NCI-H1930 (cell line): ENCODE results near the gene TCF7L1.
"Not testable (repeated sequence)": the region's sequence is repeated elsewhere in the genome, so short reads cannot be mapped to it uniquely, and the experiment has no call there.

Experiments
- DNase-seq, 2 experiments: peaks; one replicate each; lab custom pipeline; 2025; lab: John Stamatoyannopoulos, UW

TCF7L1 gene

GRCh38 chr2:85282914-85283313, 149.7 kb downstream of the TCF7L1 start:
- DNase-seq: no peak

- no peak for DNase-seq
These were observed 150.4 kb downstream of the TCF7L1 start for GRCh38 chr2:85283641-85284040.

DNA sequence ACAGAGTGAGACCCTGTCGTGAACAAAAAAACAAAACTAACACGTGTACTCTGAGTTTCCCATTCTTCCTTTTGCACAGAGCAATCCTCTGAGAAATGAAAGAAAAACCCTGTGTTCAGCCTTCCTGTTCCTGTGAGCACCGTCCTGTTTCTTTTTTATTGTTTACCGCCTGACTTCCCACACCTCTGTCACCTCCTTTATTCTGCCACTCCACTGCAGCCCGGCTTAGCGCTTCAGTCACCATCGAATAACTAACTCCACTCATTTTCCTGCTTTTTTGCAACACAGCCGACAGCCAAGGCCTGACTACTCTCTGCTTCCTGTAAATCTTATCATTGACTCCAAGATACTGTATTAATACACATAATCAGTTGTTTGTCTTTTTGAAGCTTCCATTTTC, 153.7 kb downstream of the TCF7L1 start:
- DNase-seq: no peak

- DNase-seq: no peak
These were observed 154.5 kb downstream of the TCF7L1 start for GRCh38 chr2:85287721-85288120.

- DNase-seq: no peak
These were observed 155.1 kb downstream of the TCF7L1 start for GRCh38 chr2:85288244-85288725.

DNA sequence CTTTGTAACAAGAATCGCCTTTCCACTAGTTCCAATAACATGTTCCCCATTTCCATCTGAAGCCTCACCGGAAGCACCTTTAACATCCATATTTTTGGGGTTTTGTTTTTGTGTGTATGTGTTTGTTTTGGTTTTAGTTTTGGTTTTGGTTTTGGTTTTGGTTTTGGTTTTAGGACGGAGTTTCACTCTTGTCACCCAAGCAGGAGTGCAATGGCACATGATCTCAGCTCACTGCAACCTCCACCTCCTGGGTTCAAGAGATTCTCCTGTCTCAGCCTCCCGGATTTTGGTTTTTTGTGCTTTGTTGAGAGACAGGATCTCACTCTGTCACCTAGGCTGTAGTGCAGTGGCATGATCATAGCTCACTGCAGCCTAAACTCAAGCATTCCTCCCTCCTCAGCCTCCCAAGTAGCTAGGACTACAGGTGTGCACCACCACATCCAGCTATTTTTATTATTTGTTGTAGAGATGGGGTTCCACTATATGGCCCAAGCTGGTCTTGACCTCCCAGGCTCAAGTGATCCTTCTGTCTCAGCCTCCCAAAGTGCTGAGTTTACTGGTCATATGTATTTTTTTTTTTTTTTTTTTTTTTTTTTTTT, 158.3 kb downstream of the TCF7L1 start:
- DNase-seq: no peak

GRCh38 chr2:85302121-85302520, 168.9 kb downstream of the TCF7L1 start:
- DNase-seq: no peak

DNA sequence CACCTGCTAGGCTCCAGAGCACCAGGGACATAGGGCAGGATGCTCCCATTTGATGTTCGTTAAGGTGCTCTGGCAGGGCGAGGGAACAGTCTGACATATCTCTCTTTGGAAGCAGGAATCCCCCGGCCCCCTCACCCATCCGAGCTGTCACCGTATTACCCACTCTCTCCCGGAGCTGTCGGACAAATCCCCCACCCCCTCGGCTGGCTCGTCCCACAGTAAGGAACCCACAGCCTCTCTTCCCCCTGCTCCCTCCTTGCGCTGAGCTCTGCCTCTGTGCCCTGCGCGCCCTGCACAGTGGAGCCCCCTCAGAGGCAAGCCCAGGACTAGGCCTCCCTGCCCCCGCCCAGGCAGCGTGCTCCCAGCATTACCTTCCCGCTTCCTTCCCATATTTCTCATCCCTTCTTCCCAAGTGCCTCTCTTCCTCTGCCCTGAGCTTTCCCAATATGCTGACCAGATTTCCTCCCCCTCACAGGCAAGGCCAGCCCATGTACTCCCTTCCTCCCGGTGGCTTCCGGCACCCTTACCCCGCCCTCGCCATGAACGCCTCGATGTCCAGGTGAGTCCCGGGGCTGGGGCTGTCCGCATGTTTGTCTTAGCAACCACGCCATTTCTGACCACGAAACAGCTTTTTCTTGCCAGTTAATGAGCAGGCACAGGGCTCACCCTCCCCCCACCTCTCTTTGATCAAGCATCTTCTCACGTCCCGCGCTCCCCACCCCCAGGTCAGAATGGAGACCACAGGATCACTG, 170.8 kb downstream of the TCF7L1 start:
- no peak for DNase-seq

DNA sequence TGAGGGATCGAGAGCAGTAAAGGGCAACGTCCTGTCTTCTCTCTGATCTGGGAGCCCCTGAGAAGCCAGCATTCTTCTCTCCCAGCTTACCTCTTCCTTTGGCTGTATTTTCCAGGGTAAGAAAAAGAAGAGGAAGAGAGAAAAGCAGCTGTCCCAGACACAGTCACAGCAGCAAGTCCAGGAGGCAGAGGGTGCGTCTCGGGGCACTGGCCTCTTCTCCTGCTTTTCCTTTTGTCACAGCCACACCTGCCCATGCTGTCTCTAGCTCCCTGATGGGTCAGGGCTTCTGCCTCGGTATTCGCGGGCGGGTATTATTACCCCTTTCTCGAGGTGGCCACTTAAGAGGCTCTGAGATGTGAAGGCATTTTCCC, 174.3 kb downstream of the TCF7L1 start:
- DNase-seq: no peak

DNA sequence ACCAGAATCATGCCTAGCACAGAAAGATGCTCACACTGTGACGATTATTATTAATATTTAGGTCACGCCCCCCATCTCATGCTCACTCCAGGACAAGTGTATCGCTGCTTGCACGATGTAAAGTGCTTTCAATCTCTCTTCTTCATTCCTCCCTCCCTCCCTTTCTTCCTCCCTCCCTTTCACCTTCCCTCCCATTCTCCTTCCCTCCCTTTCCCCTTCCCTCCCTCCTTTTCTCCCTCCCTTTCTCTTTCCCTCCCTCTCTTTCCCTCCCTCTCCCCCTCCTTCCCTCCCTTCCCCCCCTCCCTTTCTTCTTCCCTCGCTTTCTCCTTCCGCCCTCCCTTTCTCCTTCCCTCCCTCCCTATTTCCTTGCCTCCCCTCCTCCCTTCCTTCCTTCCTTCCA, 175.0 kb downstream of the TCF7L1 start:
- no peak for DNase-seq

GRCh38 chr2:85308896-85309555, 175.8 kb downstream of the TCF7L1 start:
- no peak for DNase-seq

DNA sequence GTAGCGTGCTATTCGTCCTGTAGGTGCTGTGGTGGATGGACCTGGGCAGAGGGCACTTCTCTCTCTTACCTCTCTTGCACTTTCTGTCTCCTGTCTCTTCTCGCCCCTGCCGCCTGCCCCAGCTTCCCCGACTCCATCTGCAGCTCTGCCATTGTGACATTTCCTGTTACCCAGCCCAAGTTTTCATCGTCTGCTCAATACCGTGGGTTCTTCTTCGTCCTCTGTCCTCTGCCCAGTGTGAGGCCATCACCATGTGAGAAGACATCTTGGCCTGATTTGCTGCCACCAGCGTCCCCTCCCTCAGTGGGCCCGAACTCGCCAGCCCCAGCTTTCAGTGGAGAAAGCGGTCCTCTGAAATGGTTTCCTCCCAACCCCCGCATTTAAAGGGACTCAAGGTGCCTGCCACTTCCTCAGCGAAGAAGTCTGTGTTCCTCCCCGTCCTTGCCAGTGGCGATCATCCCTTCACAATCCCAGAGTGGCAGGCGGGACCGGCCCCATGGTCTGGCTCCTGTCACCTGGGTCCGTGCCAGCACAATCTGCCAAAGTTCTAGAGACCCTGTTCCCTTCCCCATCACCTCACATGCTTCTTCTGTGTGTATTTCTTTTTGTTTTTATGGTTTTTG, 176.6 kb downstream of the TCF7L1 start:
- DNase-seq: no peak

GRCh38 chr2:85310330-85310729, 177.1 kb downstream of the TCF7L1 start:
- DNase-seq: no peak

DNA sequence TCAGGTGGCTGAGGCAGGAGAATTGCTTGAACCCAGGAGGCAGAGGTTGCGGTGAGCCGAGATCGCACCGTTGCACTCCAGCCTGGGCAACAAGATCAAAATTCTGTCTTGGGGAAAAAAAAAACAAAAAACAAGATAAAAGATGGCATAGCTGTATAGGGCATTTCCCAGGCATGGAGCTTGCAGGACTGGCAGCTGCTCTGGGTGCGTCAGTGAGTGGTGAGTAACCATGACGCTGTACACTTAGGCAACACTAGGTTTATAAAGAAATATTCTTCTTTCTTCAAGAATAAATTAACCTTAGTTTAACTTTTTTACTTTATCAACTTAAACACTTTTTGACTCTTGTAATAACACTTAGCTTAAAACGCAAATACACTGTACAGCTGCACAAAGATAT, 179.2 kb downstream of the TCF7L1 start:
- DNase-seq: no peak

- no peak for DNase-seq
These were observed 181.7 kb downstream of the TCF7L1 start for GRCh38 chr2:85314884-85315242.

DNA sequence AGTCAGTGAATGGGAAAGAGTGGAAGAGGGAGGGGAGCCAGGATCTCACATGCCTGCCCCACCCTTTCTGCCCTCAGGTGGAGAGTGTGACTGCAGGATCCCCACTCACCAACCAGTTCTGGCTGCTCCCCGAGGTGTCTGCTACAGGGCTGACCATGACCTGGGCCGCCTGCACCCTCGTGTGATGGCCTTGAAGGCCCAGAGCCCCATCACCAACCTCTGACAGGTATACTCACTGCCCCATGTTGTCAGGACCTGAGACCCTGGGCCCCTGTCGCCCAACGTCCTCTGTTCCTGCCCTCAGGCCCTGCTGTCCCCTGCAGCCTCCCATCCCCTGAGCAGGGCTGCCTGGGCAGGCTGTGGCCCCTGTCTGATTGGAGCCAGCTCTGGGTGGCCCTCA, 182.7 kb downstream of the TCF7L1 start:
- not testable (repeated sequence) for DNase-seq

DNA sequence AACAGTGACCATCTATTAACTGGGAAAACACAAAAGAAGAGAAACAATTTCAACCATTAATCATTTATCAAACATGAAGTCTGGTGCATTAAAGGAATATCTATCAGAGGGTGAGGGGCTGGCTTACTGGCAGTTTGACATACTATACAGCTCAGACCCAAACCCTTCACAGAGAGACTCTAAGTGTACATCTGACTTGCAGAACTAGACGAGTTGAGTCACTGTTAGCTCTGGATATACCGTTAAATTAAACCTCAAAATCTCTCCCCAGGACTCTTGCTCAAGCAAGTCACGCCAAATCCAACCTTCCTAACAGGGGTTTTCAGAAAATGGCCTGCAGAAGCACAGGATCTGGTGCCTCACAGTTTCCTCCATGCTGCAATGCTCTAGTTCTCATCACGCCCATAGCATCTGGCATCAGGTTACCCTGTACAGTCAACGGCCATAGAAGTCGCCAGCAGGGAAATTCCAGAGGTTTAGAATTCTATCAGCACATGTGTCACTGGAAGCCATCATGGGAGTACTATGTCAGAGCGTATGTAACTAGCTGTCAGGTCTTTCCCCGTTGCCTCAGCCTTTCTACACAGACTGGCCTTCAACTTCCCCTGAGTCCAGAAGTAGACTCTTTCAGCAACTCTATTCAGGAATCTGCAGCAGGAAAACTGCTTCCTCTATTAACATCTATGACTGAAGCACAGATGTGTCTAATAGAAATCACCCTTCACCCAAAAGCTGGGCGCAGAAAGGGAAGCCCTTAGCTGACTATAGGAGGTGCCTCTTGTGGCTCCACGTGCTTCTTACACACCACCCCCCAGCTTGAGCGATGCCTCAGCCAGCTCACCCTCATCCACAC, 185.3 kb downstream of the TCF7L1 start:
- no peak for DNase-seq

DNA sequence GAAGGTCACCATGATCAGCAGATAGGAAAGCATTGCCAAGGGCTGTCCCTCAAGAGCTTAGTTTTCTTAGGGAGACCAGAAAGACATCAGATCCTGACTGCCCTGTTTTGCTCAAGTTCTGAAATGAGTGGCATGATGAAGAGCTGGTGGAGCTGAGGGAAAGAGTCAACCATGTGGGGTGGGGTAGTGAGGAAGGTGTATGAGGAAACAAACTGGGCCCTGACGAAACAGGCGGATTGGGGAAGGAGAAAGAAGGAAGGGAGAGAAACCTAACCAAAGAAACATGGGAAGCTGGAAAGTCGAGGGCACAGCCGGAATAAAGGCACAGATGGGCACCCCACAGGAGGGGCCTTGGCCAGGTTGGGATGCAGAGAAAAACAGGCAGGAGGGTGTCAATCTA, 186.6 kb downstream of the TCF7L1 start:
- no peak for DNase-seq

- no peak for DNase-seq
These were observed 190.3 kb downstream of the TCF7L1 start for GRCh38 chr2:85323351-85323987.

- DNase-seq: not testable (repeated sequence)
These were observed 190.8 kb downstream of the TCF7L1 start for GRCh38 chr2:85323988-85324367.

GRCh38 chr2:85324639-85325465, 191.7 kb downstream of the TCF7L1 start:
- no peak for DNase-seq
